8988T (cell line): ENCODE data around the gene LDAF1.
"Not testable (repeated sequence)": the region's sequence is repeated elsewhere in the genome, so short reads cannot be mapped to it uniquely, and the experiment has no call there.

Source experiments
- DNase-seq: peaks from one replicate; pipeline ENCODE4 v3.0.0; 2011

The LDAF1 gene

DNA sequence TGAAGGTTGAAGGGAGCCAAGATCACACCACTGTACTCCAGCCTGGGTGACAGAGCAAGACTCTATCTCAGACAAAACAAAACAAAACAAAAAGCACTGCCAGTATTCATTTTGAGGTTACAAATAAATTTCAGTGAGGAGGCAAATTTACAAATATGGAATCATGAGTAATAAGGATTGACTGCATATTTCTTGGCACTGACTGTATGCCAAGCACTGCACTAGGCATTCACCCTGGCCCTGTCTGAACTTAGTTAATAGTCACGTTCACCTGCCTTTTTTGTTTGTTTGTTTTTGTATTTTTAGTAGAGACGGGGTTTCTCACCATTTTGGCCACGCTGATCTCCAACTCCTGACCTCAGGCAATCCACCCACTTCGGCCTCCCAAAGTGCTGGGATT is 5.1 kb downstream of the LDAF1 start:
- DNase-seq, result no peak

DNA sequence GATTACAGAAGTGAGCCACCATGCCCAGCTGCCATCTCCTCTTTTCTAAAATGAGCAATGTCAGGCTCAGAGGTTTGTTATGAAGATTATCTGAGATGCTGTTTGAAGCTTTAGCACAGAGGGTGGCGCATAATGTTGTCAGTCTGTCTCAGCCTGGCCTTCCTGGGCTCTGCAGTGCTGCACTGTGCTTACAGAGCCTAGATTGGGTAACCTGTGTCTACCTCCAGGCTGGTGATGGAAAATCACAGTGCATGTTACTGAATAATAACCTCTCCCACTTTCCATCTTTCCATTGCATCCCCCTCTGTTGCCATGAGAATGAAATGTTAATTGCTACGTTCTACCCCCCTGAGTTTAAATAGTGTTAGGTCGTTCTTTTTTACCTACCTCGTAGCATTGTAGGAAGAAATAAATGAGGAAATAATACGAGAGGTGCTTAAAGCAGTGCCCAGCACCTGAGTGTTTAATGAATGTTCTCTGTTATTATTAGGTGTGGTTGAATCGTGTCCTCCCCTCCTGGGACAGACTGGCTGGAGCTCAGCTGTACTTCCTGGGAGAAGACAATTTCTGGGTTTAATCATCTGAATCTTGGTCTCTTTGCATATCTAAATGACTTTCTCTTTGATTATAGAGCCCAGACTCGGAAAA is 6.2 kb downstream of the LDAF1 start:
- no peak for DNase-seq

DNA sequence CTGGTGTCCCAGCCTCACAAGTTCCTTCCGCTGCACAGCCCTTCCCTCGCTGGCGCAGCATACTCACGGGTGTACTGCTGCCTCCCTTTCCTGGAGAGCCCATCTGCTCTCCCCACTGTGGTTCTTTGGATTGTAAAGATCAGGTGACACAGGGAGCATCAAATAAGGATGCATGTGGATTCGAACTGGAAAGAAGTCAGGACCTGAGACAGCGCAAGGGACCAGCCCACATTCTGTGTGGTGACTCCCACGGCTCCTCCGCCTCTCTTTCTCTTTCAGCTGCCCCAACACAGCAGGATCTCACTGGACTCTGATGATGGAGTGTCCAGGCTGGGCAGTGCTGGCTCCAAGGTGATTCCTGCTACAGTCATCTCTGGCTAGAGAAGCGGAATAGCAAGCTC is 8.1 kb downstream of the LDAF1 start:
- no peak for DNase-seq

DNA sequence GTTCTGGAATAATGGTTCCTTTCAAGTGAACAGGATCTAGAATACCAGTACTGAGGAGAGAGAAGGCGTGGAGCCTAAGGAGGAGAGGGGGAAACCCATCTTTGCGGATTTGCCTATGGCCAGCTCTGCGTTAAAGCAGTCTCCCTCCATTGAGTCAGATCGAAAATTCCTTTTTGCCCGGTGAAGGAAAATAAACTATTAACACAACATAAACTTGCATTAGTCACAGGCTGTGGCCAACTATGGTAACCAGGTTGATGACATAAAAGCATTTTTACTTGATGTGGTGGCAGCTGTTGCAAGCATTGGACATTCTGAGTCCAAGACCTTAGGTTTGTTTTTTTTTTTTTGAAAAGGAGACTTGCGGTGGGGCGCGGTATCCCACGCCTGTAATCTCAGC is 8.9 kb downstream of the LDAF1 start:
- DNase-seq, result no peak

DNA sequence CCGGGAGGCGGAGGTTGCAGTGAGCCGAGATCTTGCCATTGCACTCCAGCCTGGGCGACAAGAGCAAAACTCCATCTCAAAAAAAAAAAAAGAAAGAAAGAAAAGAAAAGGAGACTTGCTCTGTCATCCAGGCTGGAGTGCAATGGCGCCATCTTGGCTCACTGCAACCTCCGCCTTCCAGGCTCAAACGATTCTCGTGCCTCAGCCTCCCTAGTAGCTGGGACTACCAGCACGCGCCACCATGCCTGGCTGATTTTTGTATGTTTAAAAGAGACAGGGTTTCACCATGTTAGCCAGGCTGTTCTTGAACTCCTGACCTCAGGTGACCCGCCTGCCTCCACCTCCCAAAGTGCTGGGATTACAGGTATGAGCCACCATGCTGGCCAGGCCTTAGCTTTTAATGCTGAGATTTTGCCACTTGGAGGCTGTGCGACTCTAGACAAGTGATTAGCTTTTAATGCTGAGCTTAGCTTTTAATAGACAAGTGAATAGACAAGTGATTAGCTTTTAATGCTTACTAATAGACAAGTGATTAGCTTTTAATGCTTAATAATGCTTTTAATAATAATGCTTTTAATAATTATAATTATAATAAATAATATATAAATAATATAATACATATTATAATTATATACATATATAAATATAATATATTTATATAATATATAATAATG is 9.6 kb downstream of the LDAF1 start:
- no peak for DNase-seq

DNA sequence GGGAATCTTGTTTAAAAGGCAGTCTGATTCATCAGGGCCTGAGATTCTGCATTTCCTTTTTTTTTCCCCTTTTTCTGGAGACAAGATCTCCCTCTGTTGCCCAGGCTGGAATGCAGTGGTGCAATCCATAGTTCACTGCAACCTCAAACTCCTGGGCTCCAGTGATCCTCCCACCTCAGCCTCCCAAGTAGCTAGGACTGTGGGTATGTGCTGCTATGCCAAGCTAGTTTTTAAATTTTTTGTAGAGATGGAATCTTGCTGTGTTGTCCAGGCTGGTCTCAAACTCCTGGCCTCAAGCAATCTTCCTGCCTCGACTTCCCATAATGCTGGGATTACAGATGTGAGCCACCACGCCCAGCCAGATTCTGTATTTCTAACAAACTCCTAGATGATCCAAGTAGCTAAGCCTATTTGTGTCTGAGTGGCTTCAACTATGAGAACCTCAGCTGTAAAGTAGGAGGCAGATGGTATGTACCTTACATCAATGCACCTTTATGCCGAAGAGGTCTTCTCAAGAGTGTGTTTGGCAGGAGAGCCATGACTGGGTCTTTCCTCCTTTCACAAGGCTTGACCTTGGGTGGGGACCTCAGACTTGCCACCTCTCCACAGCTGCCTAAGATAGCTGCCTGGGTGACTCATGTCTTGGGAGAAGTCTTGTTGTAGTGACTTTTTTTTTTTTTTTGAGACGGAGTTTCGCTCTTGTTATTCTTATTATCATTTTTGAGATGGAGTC is 10.9 kb downstream of the LDAF1 start:
- DNase-seq, result no peak

DNA sequence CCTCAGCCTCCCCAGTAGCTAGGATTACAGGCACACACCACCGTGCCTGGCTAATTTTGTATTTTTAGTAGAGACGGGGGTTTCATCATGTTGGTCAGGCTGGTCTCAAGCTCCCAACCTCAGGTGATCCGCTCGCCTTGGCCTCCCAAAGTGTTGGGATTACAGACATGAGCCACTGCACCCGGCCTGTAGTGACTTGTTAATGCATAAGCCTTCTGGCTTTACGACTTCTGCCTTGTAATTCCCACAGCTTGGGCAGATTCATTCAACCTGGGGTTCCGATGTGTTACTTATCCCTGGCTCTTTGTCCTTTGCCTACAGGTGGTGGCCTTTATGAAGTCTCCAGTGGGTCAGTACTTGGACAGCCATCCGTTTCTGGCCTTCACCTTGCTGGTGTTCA is 11.6 kb downstream of the LDAF1 start:
- DNase-seq, result not testable (repeated sequence)

DNA sequence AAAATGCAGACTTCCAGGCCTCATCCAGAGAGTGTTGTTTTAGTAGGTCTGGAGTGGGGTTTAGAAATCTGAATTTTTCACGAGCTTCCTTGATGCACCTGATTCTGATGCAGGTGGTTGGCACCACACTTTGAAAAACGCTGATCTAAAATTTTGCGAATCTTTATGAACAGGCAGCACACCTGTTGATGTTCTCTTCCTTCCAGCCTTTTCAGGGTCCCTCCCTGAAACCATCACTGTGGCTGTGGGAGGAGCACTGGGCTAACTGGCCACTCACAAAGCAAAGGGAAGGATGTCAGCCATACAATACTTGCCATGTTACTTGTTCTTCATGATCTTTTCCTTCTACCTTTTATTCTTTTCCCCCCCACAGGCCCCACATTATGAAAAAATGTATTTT is 14.2 kb downstream of the LDAF1 start:
- no peak for DNase-seq

DNA sequence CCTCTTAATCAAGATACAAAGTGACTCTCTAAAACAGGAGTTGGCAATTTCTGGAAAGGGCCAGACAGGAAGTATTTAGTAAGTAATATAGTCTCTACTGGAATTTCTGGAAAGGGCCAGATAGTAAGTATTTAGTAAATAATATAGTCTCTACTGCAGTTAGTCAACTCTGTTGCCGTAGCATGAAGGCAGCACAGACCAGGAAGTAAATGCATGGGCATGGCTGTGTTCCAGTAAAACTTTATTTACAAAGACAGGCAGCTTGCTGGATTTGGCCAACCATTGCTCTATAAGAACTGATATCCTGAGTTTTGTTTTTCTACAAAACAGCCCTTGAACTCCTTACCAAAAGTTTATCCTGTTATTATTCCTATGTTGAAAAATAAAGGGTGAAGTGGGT is 16.9 kb downstream of the LDAF1 start:
- DNase-seq, result no peak

DNA sequence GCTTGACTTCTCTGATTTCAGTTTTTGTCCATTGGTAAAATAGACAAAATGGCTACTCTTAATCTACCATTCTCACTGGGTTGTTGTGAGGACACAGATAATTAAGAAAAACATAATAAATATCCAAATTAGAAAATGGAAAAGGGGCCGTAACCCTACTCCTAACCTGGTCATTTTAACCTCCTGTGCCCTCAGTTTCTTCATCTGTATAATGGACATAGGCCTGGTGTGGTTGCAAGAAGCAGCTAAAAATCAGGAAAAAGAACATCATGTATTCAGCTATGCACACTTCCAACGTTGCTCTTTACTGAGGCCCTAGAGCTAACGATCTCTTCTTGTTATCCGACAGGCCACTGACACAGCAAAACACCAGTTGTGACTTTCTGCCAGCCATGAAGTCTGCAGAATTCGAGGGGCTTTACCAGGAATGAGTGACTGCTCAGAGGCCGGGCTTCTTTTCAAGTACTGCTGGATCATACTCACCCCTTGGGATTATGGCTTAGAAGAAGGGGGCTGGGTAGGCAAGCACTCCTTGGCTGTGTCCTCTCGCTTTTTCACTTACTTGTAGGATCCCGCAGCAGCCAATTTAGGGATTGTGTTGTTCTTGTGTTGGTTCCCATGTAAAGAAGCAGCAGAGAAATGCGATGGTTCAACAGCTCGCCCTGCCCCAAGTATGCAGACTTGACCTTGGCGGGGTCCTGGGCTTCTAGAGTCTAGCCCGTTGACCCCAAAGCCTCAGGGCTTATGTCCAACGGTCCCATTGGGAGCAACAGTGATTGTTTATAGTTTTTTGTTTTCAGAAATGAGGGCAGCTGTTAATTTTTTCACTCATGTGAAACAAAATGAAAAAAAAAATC is 20.9 kb downstream of the LDAF1 start:
- DNase-seq, result no peak

DNA sequence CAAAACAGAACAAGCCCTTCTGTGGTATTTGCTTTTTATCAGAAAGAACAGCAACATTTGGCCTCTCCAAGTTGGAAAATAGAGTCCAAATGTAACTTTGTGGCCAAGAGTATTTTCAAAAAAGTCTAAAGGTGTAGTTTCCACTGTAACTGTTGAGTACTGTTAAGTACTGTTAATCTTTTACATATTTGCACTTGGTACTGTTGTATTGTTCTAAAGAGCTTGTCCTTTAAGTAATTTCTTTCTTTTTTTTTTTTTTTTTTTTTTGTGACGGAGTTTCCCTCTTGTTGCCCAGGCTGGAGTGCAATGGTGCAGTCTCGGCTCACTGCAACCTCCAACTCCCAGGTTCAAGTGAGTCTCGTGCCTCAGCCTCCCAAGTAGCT is 21.5 kb downstream of the LDAF1 start:
- no peak for DNase-seq

DNA sequence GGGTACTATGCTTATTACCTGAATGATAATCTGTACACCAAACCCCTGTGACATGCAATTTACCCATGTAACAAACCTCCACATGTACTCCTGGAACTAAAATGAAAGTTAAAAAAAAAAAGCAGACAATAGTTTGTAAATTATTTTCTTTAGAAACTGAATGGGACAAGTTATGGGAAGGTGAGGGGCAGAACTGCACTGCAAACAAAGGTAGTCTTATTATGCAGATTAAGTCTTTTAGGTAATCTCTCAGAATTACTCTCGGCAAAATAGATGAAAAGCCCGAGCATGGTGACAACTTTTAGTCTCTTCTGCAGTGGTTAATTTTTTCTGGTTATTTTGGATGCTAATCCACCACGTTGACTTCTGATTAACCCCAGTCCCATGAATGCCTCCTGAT is 25.5 kb downstream of the LDAF1 start:
- DNase-seq, result no peak

DNA sequence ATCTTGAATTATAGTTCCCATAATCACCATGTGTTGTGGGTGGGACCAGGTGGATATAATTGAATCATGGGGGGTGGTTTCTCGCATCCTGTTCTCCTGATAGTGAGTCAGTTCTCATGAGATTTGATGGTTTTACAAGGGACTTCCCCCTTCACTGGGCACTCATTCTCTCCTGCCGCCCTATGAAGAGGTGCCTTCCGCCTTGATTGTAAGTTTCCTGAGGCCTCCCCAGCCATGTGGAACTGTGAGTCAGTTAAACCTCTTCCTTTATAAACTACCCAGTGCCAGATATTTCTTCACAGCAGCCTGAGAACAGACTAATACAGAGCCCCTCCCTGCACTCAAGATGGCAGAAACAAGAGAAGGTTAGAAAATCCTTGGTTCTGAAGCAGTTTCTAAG is 26.4 kb downstream of the LDAF1 start:
- DNase-seq, result no peak

DNA sequence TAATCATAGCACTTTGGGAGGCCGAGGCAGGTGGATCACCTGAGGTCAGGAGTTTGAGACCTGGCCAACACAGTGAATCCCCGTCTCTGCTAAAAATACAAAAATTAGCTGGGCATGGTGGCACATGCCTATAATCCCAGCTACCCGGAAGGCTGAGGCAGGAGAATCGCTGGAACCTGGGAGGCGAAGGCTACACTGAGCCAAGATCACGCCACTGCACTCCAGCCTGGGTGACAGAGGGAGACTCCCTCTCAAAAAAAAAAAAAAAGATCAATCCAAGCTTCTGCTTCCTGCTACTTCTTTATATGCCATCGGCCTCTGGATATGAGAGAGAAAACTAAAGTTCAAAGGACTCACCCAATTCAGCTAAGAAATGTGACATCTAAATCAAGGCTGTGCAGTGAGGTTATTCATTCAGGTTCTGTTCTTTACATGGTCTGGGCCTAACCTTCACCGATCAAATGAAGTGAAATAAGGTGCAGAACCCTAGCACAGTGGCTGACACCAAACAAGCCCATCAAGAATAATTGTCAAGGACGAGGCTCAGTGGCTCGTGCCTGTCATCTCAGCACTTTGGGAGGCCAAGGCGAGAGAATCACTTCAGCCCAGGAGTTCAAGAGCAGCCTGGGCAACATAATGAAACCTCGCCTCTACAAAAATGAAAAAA is 27.3 kb downstream of the LDAF1 start:
- no peak for DNase-seq

DNA sequence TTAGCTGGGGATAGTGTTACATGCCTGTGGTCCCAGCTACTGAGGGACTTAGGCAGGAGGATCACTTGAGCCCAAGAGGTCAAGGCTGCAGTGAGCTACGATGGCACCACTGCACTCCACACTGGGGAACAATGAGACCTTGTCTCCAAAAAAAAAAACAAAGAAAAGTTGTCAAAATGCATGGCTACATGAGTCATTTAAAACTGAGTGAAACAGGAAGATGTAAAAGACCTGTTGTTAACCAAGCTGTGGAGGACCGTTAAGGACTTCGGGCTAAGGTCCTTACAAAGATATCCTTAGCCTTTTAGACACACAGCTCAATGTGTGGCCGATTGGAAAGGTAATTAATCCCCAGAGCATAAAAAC is 27.8 kb downstream of the LDAF1 start:
- no peak for DNase-seq

DNA sequence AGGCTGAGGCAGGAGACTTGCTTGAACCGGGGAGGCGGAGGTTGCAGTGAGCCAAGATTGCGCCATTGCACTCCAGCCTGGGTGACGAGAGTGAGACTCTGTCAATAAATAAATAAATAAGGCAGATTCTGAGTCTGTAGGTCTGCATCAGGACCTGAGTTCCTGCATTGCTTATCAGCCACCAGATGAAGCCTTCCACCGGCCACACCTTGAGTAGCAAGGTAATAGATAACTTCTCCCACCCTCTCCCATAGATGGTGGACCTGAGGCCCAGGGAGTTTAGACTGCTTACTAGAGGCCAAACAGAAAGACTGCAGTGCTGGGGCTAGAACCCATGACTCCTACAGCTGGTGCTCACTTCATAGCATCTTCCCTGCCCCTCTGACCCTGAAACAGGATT is 30.8 kb downstream of the LDAF1 start:
- no peak for DNase-seq

DNA sequence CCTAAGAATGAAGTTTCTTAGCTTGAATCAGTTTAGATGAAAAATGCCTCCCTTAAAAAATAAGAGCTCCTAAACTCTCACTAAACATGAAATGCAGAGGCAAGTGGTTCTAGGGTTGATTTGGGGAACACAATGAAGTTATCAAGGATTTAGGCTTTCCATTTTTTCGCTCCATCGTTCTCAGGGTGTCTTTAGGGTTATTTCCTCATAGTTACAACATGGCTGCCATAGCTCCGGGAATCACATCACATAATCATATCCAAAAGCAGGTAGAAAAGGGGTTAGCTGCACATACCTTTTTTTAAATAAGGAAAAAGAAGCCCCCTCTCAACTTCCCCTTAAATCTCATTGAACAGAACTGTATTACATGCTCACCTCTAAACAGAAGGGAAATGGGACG is 31.5 kb downstream of the LDAF1 start:
- no peak for DNase-seq

DNA sequence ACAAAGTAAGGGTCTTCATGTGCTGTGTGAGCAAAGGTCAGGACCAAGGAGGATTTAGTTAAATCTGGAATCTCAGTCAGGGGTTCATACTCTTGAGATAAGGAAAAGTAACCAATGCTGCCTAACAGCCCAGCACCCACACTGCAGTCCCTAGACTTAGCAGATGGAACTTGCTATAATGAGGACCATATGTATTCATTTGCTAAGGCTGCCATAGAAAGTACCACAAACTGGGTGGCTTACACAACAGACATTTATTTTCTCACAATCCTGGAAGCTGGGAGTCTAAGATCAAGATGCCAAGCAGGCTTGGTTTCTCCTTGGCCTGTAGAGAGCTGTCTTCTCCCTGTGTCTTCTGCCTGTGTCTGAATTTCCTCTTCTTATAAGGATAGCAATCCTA is 32.1 kb downstream of the LDAF1 start:
- no peak for DNase-seq

DNA sequence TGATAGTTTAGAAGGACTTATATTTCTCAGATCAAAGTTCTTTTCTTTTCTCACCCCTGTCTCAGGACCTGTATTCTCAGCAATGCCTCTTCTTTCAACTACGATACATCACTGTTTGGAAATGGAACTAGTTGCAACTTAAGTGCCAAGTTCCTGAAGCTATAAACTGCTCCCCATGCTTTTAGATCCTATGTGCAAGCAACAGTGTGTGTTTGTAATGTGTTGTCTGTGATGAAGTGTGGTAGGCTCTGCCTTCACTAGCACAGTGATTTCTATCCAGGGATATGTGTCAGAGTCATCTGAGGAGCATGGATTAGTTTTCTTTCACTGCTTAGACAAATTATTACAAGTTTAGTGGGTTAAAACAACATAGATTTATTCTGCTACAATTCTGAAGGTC is 34.5 kb downstream of the LDAF1 start:
- DNase-seq, result no peak

DNA sequence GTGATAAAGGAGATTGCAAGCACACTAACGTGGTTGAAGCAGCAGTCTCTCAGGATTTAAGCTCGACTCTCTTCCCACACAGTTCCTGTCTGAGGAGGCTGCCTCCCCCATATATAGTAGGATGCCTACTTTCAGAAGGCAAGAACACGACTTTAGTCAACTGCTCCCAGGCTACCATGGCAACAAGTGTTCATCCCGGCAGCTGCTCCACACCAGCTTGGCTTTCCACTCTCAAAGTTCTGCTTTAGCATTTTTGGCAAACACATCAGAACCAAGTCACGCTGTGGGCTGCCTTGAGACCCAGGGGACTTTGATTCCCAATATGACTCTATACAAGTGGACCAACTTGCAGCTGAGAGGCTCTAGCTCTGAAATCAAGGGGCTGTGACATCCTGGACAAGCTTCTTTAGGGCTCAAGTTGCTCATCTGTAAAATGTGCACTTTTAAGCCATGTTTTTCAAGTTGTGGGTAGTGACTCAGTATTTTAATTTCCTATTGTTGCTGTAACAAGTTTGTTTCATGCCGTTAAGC is 36.4 kb downstream of the LDAF1 start:
- DNase-seq, result no peak

DNA sequence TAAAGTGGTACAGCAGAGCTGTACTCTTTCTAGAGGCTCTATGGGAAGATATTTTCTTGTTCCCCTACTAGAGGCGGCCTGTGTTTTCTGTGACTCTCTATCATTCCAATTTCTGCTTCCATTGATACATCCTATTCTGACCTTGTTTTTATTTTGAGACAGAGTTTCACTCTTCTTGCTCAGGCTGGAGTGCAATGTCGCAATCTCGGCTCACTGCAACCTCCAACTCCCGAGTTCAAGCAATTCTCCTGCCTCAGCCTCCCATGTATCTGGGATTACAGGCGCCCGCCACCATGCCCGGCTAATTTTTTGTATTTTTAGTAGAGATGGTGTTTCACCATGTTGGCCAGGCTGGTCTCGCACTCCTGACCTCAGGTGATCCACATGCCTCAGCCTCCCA is 36.9 kb downstream of the LDAF1 start:
- not testable (repeated sequence) for DNase-seq

DNA sequence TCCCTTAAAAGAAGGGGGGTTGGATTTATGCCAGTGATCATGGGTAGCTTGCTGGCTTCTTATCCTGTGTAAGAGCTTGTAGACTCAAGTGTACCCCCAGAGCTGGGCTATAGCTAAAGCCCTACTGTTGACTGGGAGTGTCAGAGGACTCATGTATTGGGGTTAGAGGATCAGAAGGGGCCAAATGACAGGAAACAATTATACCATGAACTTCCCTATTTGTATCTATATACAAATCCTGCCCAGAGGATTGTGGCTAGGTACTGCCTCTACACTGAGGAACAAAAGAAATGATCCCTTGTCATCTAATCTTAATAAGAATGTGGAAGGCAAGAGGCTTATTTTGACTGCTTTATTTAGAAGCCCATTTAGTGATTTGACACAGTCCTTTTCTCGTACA is 38.6 kb downstream of the LDAF1 start:
- DNase-seq, result no peak

DNA sequence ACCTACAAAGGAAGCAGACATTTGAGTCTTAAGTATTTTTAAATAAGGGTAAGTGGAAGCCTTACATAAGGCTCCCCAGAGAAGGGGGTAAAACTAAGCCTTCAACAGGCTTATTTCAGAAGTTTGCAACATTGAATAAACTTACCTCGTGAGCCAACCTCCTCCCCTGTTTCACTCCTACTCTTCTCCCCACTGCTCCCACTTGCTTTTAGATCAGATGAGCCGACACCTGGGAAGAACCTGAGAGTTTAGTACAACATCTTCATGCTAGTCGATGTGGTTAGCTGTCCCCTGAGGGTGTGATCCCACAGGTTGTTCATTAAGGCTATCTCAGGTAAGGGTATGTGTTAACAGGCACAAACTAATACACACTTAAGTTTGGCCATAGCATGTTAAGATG is 39.1 kb downstream of the LDAF1 start:
- no peak for DNase-seq
